Osteoblast (primary cell): Measurements from ENCODE around the gene WFDC13. TPM values are rescaled to one million over a fixed set of nuclear protein-coding genes. Genes with fewer than 3 reads are reported as not detected.
"Not testable (repeated sequence)": the region's sequence is repeated elsewhere in the genome, so short reads cannot be mapped to it uniquely, and the experiment has no call there.

Source experiments
- DNase-seq: peaks from one replicate; pipeline ENCODE4 v3.0.0; 2011; ENCODE audit warnings: low spot score, mixed read lengths; ENCODE audit not compliant: insufficient read length; ENCODE audit errors: missing footprints
- H2AFZ ChIP-seq: 2 replicates; pipeline ENCODE4 v1.6.0; 2011; ENCODE audit warnings: mild to moderate bottlenecking, low read length
- H3K27ac ChIP-seq: 2 replicates; pipeline ENCODE4 v1.5.1; 2011; ENCODE audit warnings: mild to moderate bottlenecking, low read depth, low read length, moderate library complexity
- H3K27me3 ChIP-seq: 2 replicates; pipeline ENCODE4 v1.6.0; 2012; ENCODE audit warnings: mild to moderate bottlenecking, control low read depth, inconsistent platforms, low read length, moderate library complexity; ENCODE audit not compliant: insufficient read depth
- H3K36me3 ChIP-seq: 2 replicates; pipeline ENCODE4 v1.5.1; 2011; ENCODE audit warnings: mild to moderate bottlenecking, low read length, control low read depth, moderate library complexity; ENCODE audit not compliant: insufficient read depth
- H3K4me1 ChIP-seq: 2 replicates; pipeline ENCODE4 v1.5.1; 2011; ENCODE audit warnings: mild to moderate bottlenecking, low read length, control low read depth, moderate library complexity; ENCODE audit not compliant: insufficient read depth
- H3K4me2 ChIP-seq: 2 replicates; pipeline ENCODE4 v1.6.0; 2011; ENCODE audit warnings: mild to moderate bottlenecking, low read length; ENCODE audit not compliant: insufficient read depth
- H3K4me3 ChIP-seq: fragments of 200-600 bp; sonication (generic); 3 replicates; pipeline ENCODE4 v1.5.1; 2012; ENCODE audit warnings: mild to moderate bottlenecking, low read length, inconsistent platforms; ENCODE audit not compliant: insufficient read depth
- H3K79me2 ChIP-seq: 2 replicates; pipeline ENCODE4 v1.6.0; 2012; ENCODE audit warnings: mild to moderate bottlenecking, low read length, control low read depth, inconsistent platforms; ENCODE audit not compliant: insufficient read depth
- H3K9me3 ChIP-seq: 2 replicates; pipeline ENCODE4 v1.5.1; 2011; ENCODE audit warnings: low read depth, low read length, control low read depth
- H4K20me1 ChIP-seq: 2 replicates; pipeline ENCODE4 v1.6.0; 2012; ENCODE audit warnings: mild to moderate bottlenecking, low read length, control low read depth; ENCODE audit not compliant: insufficient read depth
- total RNA-seq: library from RNA; depleted of rRNA; stranded (reverse); fragments of >200 nt; gene quantifications from 2 replicates; pipeline ENCODE4 v1.2.3, GENCODE V29; 2012
- TF ChIP-seq, protein P1 (sequence below): IDR thresholded peaks from 2 replicates; pipeline ENCODE4 v1.5.1; 2011; ENCODE audit warnings: mild to moderate bottlenecking, low read depth, low read length, moderate library complexity; ENCODE audit errors: extremely low read depth

The WFDC13 gene
- total RNA-seq, 1 donor = not detected

- TF ChIP-seq, protein P1, sequence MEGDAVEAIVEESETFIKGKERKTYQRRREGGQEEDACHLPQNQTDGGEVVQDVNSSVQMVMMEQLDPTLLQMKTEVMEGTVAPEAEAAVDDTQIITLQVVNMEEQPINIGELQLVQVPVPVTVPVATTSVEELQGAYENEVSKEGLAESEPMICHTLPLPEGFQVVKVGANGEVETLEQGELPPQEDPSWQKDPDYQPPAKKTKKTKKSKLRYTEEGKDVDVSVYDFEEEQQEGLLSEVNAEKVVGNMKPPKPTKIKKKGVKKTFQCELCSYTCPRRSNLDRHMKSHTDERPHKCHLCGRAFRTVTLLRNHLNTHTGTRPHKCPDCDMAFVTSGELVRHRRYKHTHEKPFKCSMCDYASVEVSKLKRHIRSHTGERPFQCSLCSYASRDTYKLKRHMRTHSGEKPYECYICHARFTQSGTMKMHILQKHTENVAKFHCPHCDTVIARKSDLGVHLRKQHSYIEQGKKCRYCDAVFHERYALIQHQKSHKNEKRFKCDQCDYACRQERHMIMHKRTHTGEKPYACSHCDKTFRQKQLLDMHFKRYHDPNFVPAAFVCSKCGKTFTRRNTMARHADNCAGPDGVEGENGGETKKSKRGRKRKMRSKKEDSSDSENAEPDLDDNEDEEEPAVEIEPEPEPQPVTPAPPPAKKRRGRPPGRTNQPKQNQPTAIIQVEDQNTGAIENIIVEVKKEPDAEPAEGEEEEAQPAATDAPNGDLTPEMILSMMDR = no peak
- H3K27ac ChIP-seq = no peak within 1 kb of the TSS
- no peaks in the 10 kb centered on the region for H3K9me3 ChIP-seq
- no peak within 1 kb of the TSS for H3K4me2 ChIP-seq
- no peak within 1 kb of the TSS for H3K4me3 ChIP-seq
- DNase-seq = no peak
- no peaks in the 10 kb centered on the region for H3K4me1 ChIP-seq
- H4K20me1 ChIP-seq = no peaks in the 10 kb centered on the region
- no peaks in the 10 kb centered on the region for H3K27me3 ChIP-seq
- H3K36me3 ChIP-seq = no peaks in the 10 kb centered on the region
- H3K79me2 ChIP-seq = no peaks in the 10 kb centered on the region
- no peak within 1 kb of the TSS for H2AFZ ChIP-seq
These were observed 3.3 kb downstream of the WFDC13 start, which contains the start of gene WFDC10B for GRCh38 chr20:45704969-45705637. WFDC10B (minus strand) TSS chr20:45705019; CDS start chr20:45685992, 19,027 bp downstream.

DNA sequence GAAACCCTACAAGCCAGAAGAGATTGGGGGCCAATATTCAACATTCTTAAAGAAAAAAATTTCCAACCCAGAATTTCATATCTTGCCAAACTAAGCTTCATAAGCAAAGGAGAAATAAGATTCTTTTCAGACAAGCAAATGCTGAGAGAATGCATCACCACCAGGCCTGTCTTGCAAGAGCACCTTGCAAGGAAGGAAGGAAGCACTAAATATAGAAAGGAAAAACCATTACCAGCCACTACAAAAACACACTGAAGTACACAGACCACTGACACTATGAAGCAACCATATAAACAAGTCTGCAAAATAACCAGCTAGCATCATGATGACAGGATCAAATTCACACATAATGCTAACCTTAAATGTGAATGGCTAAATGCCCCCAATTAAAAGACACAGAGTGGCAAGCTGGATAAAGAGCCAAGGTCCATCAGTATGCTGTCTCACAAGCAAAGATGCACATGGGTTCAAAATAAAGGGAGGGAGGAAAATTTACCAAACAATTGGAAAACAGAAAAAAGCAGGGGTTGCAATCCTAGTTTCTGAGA, 14.4 kb downstream of the WFDC13 start:
- H4K20me1 ChIP-seq, H2AFZ ChIP-seq, H3K9me3 ChIP-seq, DNase-seq, H3K27ac ChIP-seq, H3K4me3 ChIP-seq, H3K27me3 ChIP-seq, H3K79me2 ChIP-seq, H3K4me2 ChIP-seq, H3K4me1 ChIP-seq, H3K36me3 ChIP-seq: not testable (repeated sequence)

GRCh38 chr20:45722047-45722446, 20.2 kb downstream of the WFDC13 start, which contains the start of gene SPINT4:
SPINT4 (plus strand) TSS chr20:45722347; CDS start chr20:45722368, 21 bp downstream.
- TF ChIP-seq, protein P1 = no peak
- Histone ChIP-seq H3K4me2 (no peak within 1 kb of the TSS), H4K20me1 (no peaks in the 10 kb centered on the region), H3K4me1 (no peaks in the 10 kb centered on the region), H3K36me3 (no peaks in the 10 kb centered on the region), H2AFZ (no peak within 1 kb of the TSS), H3K9me3 (no peaks in the 10 kb centered on the region), H3K27me3 (no peaks in the 10 kb centered on the region), H3K27ac (no peak within 1 kb of the TSS), H3K79me2 (no peaks in the 10 kb centered on the region), H3K4me3 (no peak within 1 kb of the TSS)
- no peak for DNase-seq

GRCh38 chr20:45725134-45725533, 23.3 kb downstream of the WFDC13 start:
- Histone ChIP-seq H3K4me3 (no peak overlapping the region), H3K79me2 (no peaks in the 10 kb centered on the region), H3K4me2 (no peak overlapping the region), H3K4me1 (no peaks in the 10 kb centered on the region), H3K27ac (no peak overlapping the region), H2AFZ (no peak overlapping the region), H3K9me3 (no peaks in the 10 kb centered on the region), H4K20me1 (no peaks in the 10 kb centered on the region), H3K36me3 (no peaks in the 10 kb centered on the region), H3K27me3 (no peaks in the 10 kb centered on the region)
- TF ChIP-seq, protein P1 = no peak
- no peak for DNase-seq
